WTC11 (cell line): Measurements from ENCODE around the gene HTATIP2. TPM values are rescaled to one million over a fixed set of nuclear protein-coding genes. Genes with fewer than 3 reads are reported as not detected.

ENCODE experiments used
- ATAC-seq: fragments of 200-7000 bp; cut with Tn5 transposase; 2 replicates; pipeline ENCODE4 v1.10.0; 2021; ENCODE audit warnings: mild to moderate bottlenecking, moderate library complexity
- CTCF ChIA-PET: fragments of 300-600 bp; sonication (Branson Sonifier 250); formaldehyde crosslinking; loops from one replicate; lab custom pipeline; 2021; ENCODE audit warnings: antibody characterized with exemption; lab: Charles Lee
- POLR2A ChIA-PET: fragments of 350-600 bp; sonication (Branson Sonifier 250); formaldehyde crosslinking; loops from one replicate; lab custom pipeline; 2021; ENCODE audit warnings: antibody characterized with exemption; lab: Charles Lee
- DNase-seq: peaks from one replicate; pipeline ENCODE4 v3.0.0; 2021; ENCODE audit warnings: low spot score
- H3K27ac Mint-ChIP-seq: 2 replicates; pipeline ENCODE4 v1.8.0; 2021; ENCODE audit warnings: mixed read lengths
- H3K27me3 Mint-ChIP-seq: 2 replicates; pipeline ENCODE4 v1.8.0; 2021; ENCODE audit warnings: low read depth, mild to moderate bottlenecking, moderate library complexity, mixed read lengths
- H3K36me3 Mint-ChIP-seq: 2 replicates; pipeline ENCODE4 v1.8.0; 2021; ENCODE audit warnings: mixed read lengths
- H3K4me1 Mint-ChIP-seq: 2 replicates; pipeline ENCODE4 v1.8.0; 2022; ENCODE audit warnings: mixed read lengths
- H3K4me3 Mint-ChIP-seq: 2 replicates; pipeline ENCODE4 v1.8.0; 2021; ENCODE audit warnings: mild to moderate bottlenecking, moderate library complexity, mixed read lengths
- H3K9me3 Mint-ChIP-seq: 2 replicates; pipeline ENCODE4 v1.8.0; 2021; ENCODE audit warnings: mixed read lengths
- CREB1 ChIP-seq: sonication (generic); formaldehyde crosslinking; IDR thresholded peaks from 2 replicates; pipeline ENCODE4 v1.8.0; 2023; ENCODE audit warnings: mild to moderate bottlenecking, missing genetic modification reagents
- CREM ChIP-seq: sonication (generic); formaldehyde crosslinking; IDR thresholded peaks from 2 replicates; pipeline ENCODE4 v1.8.1; 2022; ENCODE audit warnings: mild to moderate bottlenecking, missing genetic modification reagents, moderate library complexity
- ETV6 ChIP-seq: sonication (generic); formaldehyde crosslinking; IDR thresholded peaks from 2 replicates; pipeline ENCODE4 v1.8.1; 2022; ENCODE audit warnings: mild to moderate bottlenecking, missing genetic modification reagents
- FOXP1 ChIP-seq: sonication (generic); formaldehyde crosslinking; IDR thresholded peaks from 2 replicates; pipeline ENCODE4 v1.8.0; 2022; ENCODE audit warnings: missing genetic modification reagents, mild to moderate bottlenecking, moderate library complexity, borderline replicate concordance
- GRHL2 ChIP-seq: fragments of 250-450 bp; sonication (Bioruptor Pico); IDR thresholded peaks from 2 replicates; pipeline ENCODE4 v1.8.0; 2022; ENCODE audit warnings: mild to moderate bottlenecking, moderate library complexity; ENCODE audit not compliant: insufficient replicate concordance, severe bottlenecking
- MYBL2 ChIP-seq: sonication (generic); formaldehyde crosslinking; IDR thresholded peaks from 2 replicates; pipeline ENCODE4 v1.8.1; 2023; ENCODE audit warnings: mild to moderate bottlenecking, moderate library complexity, missing genetic modification reagents
- NFATC4 ChIP-seq: fragments of 250-450 bp; sonication (Bioruptor Pico); IDR thresholded peaks from 2 replicates; pipeline ENCODE4 v1.9.0; 2021; ENCODE audit warnings: mild to moderate bottlenecking
- NR2C2 ChIP-seq: sonication (generic); formaldehyde crosslinking; IDR thresholded peaks from 2 replicates; pipeline ENCODE4 v1.8.0; 2022; ENCODE audit warnings: mild to moderate bottlenecking, missing genetic modification reagents
- NR3C1 ChIP-seq: sonication (generic); formaldehyde crosslinking; conservative IDR thresholded peaks from 2 replicates; pipeline ENCODE4 v1.8.1; 2023; ENCODE audit warnings: low read depth, mild to moderate bottlenecking, missing genetic modification reagents
- SMAD3 ChIP-seq: sonication (generic); formaldehyde crosslinking; IDR thresholded peaks from 2 replicates; pipeline ENCODE4 v1.8.0; 2022; ENCODE audit warnings: missing genetic modification reagents, mild to moderate bottlenecking, borderline replicate concordance
- SMAD4 ChIP-seq: sonication (generic); formaldehyde crosslinking; IDR thresholded peaks from 2 replicates; pipeline ENCODE4 v1.8.0; 2022; ENCODE audit warnings: mild to moderate bottlenecking, missing genetic modification reagents
- SP1 ChIP-seq: sonication (generic); formaldehyde crosslinking; conservative IDR thresholded peaks from 2 replicates; pipeline ENCODE4 v1.8.1; 2022; ENCODE audit warnings: missing genetic modification reagents
- TCF7 ChIP-seq: sonication (generic); formaldehyde crosslinking; IDR thresholded peaks from 2 replicates; pipeline ENCODE4 v1.8.0; 2022; ENCODE audit warnings: mild to moderate bottlenecking, low read depth, missing genetic modification reagents, moderate library complexity
- TEAD4 ChIP-seq: sonication (generic); formaldehyde crosslinking; IDR thresholded peaks from 2 replicates; pipeline ENCODE4 v1.8.0; 2022; ENCODE audit warnings: mild to moderate bottlenecking, missing genetic modification reagents
- ZNF232 ChIP-seq: sonication (generic); formaldehyde crosslinking; IDR thresholded peaks from 2 replicates; pipeline ENCODE4 v1.8.0; 2022; ENCODE audit warnings: mild to moderate bottlenecking, missing genetic modification reagents
- ZNF263 ChIP-seq: sonication (generic); formaldehyde crosslinking; IDR thresholded peaks from 2 replicates; pipeline ENCODE4 v1.8.1; 2022; ENCODE audit warnings: low read depth, mild to moderate bottlenecking, moderate library complexity, missing genetic modification reagents
- total RNA-seq: library from RNA; stranded (reverse); gene quantifications from 3 replicates; pipeline ENCODE4 v1.2.3, GENCODE V29; 2021
- TF ChIP-seq, protein P1 (sequence below): sonication (generic); formaldehyde crosslinking; IDR thresholded peaks from 2 replicates; pipeline ENCODE4 v1.8.0; 2023; ENCODE audit warnings: missing genetic modification reagents
- TF ChIP-seq, protein P2 (sequence below): sonication (generic); formaldehyde crosslinking; IDR thresholded peaks from 2 replicates; pipeline ENCODE4 v1.8.1; 2022; ENCODE audit warnings: low read depth, mild to moderate bottlenecking, moderate library complexity, missing genetic modification reagents, borderline replicate concordance
- TF ChIP-seq, protein P3 (sequence below): sonication (generic); formaldehyde crosslinking; IDR thresholded peaks from 2 replicates; pipeline ENCODE4 v1.8.1; 2023; ENCODE audit warnings: mild to moderate bottlenecking, missing genetic modification reagents
- TF ChIP-seq, protein P4 (sequence below): sonication (generic); formaldehyde crosslinking; IDR thresholded peaks from 2 replicates; pipeline ENCODE4 v1.8.1; 2023; ENCODE audit warnings: mild to moderate bottlenecking, missing genetic modification reagents, moderate library complexity
- TF ChIP-seq, protein P5 (sequence below): sonication (generic); formaldehyde crosslinking; IDR thresholded peaks from 2 replicates; pipeline ENCODE4 v1.8.1; 2022; ENCODE audit warnings: mild to moderate bottlenecking, missing genetic modification reagents, moderate library complexity, borderline replicate concordance
- TF ChIP-seq, protein P6 (sequence below): fragments of 250-450 bp; sonication (Bioruptor Pico); IDR thresholded peaks from 2 replicates; pipeline ENCODE4 v1.9.0; 2021; ENCODE audit warnings: mild to moderate bottlenecking
- TF ChIP-seq, protein P7 (sequence below): fragments of 200-600 bp; IDR thresholded peaks from 2 replicates; pipeline ENCODE4 v1.8.0; 2022; ENCODE audit warnings: antibody characterized with exemption

The HTATIP2 gene
- total RNA-seq, 1 experiment from 2014 or later = 32.7 TPM

DNA sequence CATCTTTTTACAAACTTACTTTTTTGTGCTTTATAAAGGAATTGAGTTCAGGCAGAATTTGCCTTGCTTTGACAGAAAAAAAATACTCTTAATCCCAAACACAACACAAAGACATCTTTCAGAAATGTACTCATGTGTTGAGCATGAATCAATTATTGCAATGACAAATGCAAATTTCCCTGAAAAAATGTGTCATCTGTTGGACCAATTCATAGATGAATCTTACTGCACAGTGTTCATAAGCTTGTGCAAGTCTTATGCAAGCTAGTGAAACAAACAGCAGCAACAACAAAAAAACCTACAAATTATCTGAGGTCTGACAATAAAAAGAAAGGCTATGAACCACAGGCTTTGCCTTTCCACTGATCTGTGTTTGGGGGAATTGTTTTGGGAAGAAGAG lies 42.3 kb upstream of the HTATIP2 start:
- no peak for ATAC-seq
- POLR2A ChIA-PET = no interaction called here
- DNase-seq = no peak
- Mint-ChIP-seq H3K36me3 (no peaks in the 10 kb centered on the region), H3K27ac (no peak overlapping the region), H3K4me3 (no peak overlapping the region), H3K27me3 (no peaks in the 10 kb centered on the region; the same call in 1 of the 2 replicates)
- CTCF ChIA-PET = no interaction called here
- TF ChIP-seq TCF7 (CRISPR knock-in tag) (no peak), ZNF232 (CRISPR knock-in tag) (no peak)
- TF ChIP-seq, protein P1, sequence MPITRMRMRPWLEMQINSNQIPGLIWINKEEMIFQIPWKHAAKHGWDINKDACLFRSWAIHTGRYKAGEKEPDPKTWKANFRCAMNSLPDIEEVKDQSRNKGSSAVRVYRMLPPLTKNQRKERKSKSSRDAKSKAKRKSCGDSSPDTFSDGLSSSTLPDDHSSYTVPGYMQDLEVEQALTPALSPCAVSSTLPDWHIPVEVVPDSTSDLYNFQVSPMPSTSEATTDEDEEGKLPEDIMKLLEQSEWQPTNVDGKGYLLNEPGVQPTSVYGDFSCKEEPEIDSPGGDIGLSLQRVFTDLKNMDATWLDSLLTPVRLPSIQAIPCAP (CRISPR knock-in tag) = no peak
- TF ChIP-seq, all 79 proteins: peak for 0
- H3K9me3 Mint-ChIP-seq = 0 out of 2 replicates have a peak, but pooled peaks cover 3% of the 10 kb centered on the region
- H3K4me1 Mint-ChIP-seq = no peaks in the 10 kb centered on the region

DNA sequence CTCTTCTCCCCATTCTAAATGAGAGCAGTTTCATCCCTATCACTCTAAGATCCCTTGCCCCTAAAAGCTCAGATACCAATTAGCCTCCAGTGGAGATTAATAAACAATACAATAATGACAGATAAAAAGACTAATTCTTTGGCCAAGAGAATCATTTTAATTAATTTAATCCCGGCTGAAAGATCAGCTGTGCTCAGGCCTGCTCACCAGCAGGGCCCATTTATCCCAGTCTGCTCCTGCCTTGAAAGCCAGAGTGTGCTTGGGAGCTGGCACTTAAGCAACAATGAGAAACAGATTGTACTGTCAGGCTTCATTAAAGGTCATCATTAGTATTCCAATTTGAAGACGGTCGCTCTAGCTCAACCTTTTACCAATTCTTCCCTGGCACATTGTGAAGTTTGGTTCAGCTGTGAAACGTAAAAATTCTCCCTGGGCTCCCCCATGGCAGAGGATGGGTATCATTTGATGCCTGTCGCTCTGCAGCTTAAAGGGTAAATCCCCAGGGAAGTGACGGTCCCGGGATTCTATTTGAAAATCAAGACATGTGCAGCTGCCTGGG lies 36.1 kb upstream of the HTATIP2 start:
- CTCF ChIA-PET = interaction anchor here (0.8 to 2.7 kb wide), 4 partner anchors 26 to 282 kb away, joined by 3 to 15 read pairs (median 4); no protein-coding TSS in a partner anchor
- DNase-seq = no peak

DNA sequence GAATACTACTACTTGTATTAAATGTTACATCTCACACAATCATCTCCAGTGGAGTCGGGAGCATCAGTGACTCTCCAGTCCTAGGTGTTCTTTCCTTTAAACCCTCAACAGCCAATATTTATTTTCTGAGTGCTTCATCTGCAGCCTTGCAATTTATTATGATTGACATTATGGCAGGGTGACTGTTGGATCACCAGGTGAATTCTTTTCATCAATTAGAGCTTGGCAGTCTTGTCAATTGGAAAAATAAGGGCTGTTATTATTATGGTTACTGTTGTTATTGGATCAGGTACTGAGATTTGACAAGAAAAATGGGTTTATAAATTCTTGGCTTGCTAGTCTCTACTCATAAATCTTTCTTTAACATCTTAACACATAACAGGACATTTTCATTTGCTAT lies 27.5 kb upstream of the HTATIP2 start:
- no peaks in the 10 kb centered on the region for H3K36me3 Mint-ChIP-seq
- ATAC-seq = no peak
- no peak overlapping the region for H3K27ac Mint-ChIP-seq
- ChIA-PET POLR2A (no interaction called here), CTCF (interaction anchor here (0.9 to 2.1 kb wide), 3 partner anchors 180 to 208 kb away, joined by 3 to 7 read pairs (median 3); no protein-coding TSS in a partner anchor)
- no peak for DNase-seq
- peaks cover 3% of the 10 kb centered on the region for H3K27me3 Mint-ChIP-seq
- no peak overlapping the region for H3K4me3 Mint-ChIP-seq
- H3K9me3 Mint-ChIP-seq = no peaks in the 10 kb centered on the region
- H3K4me1 Mint-ChIP-seq = peaks cover 11% of the 10 kb centered on the region
- TF ChIP-seq TCF7 (CRISPR knock-in tag) (no peak), GRHL2 (CRISPR knock-in tag) (no peak), SMAD4 (CRISPR knock-in tag) (no peak), FOXP1 (CRISPR knock-in tag) (no peak), TEAD4 (CRISPR knock-in tag) (no peak), ETV6 (CRISPR knock-in tag) (no peak), CREB1 (CRISPR knock-in tag) (no peak), SP1 (CRISPR knock-in tag) (no peak)
- TF ChIP-seq, protein P2, sequence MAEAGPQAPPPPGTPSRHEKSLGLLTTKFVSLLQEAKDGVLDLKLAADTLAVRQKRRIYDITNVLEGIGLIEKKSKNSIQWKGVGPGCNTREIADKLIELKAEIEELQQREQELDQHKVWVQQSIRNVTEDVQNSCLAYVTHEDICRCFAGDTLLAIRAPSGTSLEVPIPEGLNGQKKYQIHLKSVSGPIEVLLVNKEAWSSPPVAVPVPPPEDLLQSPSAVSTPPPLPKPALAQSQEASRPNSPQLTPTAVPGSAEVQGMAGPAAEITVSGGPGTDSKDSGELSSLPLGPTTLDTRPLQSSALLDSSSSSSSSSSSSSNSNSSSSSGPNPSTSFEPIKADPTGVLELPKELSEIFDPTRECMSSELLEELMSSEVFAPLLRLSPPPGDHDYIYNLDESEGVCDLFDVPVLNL = no peak
- TF ChIP-seq, protein P3, sequence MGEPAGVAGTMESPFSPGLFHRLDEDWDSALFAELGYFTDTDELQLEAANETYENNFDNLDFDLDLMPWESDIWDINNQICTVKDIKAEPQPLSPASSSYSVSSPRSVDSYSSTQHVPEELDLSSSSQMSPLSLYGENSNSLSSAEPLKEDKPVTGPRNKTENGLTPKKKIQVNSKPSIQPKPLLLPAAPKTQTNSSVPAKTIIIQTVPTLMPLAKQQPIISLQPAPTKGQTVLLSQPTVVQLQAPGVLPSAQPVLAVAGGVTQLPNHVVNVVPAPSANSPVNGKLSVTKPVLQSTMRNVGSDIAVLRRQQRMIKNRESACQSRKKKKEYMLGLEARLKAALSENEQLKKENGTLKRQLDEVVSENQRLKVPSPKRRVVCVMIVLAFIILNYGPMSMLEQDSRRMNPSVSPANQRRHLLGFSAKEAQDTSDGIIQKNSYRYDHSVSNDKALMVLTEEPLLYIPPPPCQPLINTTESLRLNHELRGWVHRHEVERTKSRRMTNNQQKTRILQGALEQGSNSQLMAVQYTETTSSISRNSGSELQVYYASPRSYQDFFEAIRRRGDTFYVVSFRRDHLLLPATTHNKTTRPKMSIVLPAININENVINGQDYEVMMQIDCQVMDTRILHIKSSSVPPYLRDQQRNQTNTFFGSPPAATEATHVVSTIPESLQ = no peak

More for the DNA sequence above, 36.1 kb upstream of the HTATIP2 start:
- POLR2A ChIA-PET = interaction anchor here (0.7 kb wide), 1 partner anchor 14 kb away, joined by 3 read pairs; no protein-coding TSS in a partner anchor
- Mint-ChIP-seq H3K9me3 (0 out of 2 replicates have a peak, but pooled peaks cover 3% of the 10 kb centered on the region), H3K27ac (no peak overlapping the region), H3K4me3 (no peak overlapping the region), H3K27me3 (no peaks in the 10 kb centered on the region; the same call in 1 of the 2 replicates)
- ATAC-seq = no peak
- TF ChIP-seq, protein P4, sequence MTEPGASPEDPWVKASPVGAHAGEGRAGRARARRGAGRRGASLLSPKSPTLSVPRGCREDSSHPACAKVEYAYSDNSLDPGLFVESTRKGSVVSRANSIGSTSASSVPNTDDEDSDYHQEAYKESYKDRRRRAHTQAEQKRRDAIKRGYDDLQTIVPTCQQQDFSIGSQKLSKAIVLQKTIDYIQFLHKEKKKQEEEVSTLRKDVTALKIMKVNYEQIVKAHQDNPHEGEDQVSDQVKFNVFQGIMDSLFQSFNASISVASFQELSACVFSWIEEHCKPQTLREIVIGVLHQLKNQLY (CRISPR knock-in tag) = no peak
- no peak for TF ChIP-seq NR3C1 (CRISPR knock-in tag)
- no peak for TF ChIP-seq NR2C2
- no peak for TF ChIP-seq MYBL2 (CRISPR knock-in tag)
- TF ChIP-seq ZNF263 (CRISPR knock-in tag) = no peak
- TF ChIP-seq, protein P5, sequence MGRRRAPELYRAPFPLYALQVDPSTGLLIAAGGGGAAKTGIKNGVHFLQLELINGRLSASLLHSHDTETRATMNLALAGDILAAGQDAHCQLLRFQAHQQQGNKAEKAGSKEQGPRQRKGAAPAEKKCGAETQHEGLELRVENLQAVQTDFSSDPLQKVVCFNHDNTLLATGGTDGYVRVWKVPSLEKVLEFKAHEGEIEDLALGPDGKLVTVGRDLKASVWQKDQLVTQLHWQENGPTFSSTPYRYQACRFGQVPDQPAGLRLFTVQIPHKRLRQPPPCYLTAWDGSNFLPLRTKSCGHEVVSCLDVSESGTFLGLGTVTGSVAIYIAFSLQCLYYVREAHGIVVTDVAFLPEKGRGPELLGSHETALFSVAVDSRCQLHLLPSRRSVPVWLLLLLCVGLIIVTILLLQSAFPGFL (CRISPR knock-in tag) = no peak
- TF ChIP-seq, protein P6, sequence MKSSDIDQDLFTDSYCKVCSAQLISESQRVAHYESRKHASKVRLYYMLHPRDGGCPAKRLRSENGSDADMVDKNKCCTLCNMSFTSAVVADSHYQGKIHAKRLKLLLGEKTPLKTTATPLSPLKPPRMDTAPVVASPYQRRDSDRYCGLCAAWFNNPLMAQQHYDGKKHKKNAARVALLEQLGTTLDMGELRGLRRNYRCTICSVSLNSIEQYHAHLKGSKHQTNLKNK (CRISPR knock-in tag) = no peak
- TF ChIP-seq CREM (CRISPR knock-in tag) = no peak
- no peak for TF ChIP-seq NFATC4
- TF ChIP-seq, protein P7, sequence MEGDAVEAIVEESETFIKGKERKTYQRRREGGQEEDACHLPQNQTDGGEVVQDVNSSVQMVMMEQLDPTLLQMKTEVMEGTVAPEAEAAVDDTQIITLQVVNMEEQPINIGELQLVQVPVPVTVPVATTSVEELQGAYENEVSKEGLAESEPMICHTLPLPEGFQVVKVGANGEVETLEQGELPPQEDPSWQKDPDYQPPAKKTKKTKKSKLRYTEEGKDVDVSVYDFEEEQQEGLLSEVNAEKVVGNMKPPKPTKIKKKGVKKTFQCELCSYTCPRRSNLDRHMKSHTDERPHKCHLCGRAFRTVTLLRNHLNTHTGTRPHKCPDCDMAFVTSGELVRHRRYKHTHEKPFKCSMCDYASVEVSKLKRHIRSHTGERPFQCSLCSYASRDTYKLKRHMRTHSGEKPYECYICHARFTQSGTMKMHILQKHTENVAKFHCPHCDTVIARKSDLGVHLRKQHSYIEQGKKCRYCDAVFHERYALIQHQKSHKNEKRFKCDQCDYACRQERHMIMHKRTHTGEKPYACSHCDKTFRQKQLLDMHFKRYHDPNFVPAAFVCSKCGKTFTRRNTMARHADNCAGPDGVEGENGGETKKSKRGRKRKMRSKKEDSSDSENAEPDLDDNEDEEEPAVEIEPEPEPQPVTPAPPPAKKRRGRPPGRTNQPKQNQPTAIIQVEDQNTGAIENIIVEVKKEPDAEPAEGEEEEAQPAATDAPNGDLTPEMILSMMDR = no peak
- no peak for TF ChIP-seq SMAD3 (CRISPR knock-in tag)
- TF ChIP-seq, all 79 proteins: peak for 0
- no peaks in the 10 kb centered on the region for H3K4me1 Mint-ChIP-seq
- H3K36me3 Mint-ChIP-seq = no peaks in the 10 kb centered on the region
